GM19043 (cell line): ENCODE results near the gene SYPL2.
"Not testable (repeated sequence)": the region's sequence is repeated elsewhere in the genome, so short reads cannot be mapped to it uniquely, and the experiment has no call there.

ENCODE experiments used
- ATAC-seq: cut with Tn5 transposase; IDR thresholded peaks from one replicate; pipeline ENCODE4 v1.9.1; 2021; ENCODE audit warnings: low read depth; ENCODE audit not compliant: unreplicated experiment

The SYPL2 gene

GRCh38 chr1:109466452-109467300, at the start of gene SYPL2:
Gene SYPL2 (plus strand): TSS chr1:109466546. CDS start chr1:109466844, 298 bp downstream.
- ATAC-seq: no peak

DNA sequence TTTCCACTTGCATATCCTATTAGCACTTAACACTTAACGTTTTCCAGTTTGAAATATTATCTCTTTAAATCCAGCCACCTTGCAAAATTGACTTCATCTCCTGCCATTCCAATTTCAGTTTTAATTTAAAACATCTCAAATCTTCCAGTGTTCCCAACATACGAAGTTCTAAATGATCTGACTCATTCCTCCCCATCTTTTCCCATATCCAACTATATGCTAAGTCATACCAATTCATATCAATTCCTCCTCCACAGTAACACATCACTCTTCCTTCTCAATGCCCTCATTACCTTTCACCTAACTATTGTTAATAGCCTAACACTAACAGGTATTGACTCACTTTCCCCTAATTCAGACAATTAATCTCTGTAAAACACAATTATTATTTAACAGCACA, 42.8 kb upstream of the SYPL2 start:
- no peak for ATAC-seq

- peak; percentile 23 for ATAC-seq
Measured at GRCh38 chr1:109425391-109426280, 40.7 kb upstream of the SYPL2 start.

DNA sequence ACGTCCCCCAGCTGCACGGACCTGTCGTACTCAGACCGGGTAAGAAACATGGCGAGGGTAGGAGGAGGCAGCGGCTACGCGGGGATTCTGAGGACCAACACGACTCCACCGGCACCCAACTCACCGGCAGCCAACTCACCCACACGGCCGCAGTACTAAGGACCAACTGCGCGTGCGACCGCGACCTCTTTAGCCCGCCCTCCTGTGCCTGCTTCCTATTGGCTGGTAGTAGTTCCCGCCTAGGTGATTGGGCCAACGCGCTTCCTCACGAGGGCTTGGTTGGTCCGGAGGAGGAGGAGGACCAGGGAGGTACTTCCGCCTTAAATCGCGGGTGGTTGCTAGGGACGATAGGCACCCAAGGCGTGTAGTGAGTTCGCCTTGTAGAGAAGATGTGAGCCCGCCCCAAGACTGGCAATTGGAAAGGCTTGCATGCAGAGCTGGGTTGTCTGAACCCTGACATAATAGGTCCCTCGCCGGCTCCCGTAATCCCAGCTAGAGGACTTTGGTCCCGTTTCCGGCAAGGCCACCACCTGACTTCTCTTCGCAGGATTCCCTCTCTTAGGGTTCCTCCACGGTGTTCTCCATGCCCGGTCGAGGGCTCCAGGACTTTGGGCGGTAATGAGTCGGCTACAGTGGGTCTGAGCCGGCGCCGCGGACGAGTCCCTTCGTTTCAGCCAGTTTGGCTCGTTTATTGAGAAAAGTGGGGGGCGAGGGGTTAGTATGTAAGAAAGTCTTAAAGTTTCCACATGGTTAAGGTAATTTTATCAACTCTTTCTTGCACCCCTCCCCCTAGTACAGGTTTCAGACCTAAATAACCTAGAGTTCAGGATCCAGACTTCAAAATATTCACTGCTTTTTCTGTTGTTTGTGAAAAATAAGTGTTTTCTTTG, 39.8 kb upstream of the SYPL2 start, which contains the start of gene PSMA5:
Gene PSMA5, minus strand, starts transcription at position 168 of the 890 bp plus-strand sequence. Its CDS starts 118 bp downstream, at position 50.
- peak; percentile 98 for ATAC-seq

DNA sequence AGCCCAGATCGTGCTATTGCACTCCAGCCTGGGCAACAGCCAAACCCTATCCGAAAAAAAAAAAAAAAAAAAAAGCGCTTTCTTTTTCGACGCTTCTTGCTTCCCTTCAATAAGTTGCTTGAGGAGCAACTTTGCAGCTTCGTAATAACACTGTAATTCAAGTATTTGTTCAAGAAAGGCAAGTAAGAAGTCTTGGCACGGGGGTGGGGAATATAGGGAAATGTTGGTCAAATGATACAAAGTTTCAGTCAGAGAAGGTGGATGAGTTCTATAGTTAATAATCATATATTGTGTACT, 39.2 kb upstream of the SYPL2 start:
- ATAC-seq: no peak

DNA sequence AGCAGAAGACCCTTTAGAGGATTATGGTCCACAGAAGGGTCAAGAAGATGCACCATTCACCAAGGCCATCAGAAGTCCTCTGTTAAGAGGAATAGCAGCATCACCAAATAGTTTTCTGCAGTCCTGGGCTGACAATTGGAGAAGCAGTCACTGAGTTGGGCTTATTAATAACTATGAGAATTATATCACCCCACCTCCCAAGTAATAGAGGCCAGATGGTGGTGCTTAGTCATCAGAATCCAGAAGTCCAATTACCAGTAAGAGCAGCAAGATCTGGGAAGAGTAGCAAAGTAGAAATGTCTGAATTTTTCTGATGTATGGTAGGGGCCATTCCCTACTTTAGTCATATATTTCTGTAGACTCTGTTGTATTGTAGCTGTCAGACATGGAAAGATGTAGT, 34.0 kb upstream of the SYPL2 start:
- no peak for ATAC-seq

DNA sequence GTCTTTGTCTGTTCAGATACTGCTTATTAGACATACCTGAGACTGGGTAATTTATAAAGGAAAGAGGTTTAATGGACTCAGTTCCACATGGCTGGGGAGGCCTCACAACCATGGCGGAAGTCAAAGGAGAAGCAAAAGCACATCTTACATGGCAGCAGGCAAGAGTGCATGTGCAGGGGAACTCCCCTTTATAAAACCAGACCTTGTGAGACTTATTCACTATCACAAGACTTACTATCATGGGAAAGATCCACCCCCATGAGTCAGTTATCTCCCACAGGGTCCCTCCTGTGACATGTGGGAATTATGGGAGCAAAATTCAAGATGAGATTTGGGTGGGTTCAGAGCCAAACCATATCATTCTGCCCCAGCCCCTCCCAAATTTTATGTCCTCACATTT, 33.0 kb upstream of the SYPL2 start:
- no peak for ATAC-seq

DNA sequence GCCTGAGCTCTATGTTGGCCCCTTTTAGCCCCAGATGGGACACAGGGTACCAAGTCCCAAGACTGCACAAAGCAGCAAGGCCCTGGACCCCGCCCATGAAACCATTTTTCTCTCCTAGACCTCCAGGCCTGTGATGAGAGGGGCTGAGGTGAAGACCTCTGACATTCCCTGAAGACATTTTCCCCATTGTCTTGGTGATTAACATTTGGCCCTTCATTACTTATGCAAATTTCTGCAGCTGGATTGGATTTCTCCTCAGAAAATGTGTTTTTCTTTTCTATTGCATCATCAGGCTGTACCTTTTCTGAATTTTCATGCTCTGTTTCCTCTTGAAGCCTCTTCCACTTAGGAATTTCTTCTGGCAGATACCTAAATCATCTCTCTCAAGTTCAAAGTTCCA, 31.9 kb upstream of the SYPL2 start:
- no peak for ATAC-seq

- no peak for ATAC-seq
Measured at GRCh38 chr1:109438798-109439297, 27.5 kb upstream of the SYPL2 start.

GRCh38 chr1:109441069-109441468, 25.3 kb upstream of the SYPL2 start:
- no peak for ATAC-seq

GRCh38 chr1:109443476-109443875, 22.9 kb upstream of the SYPL2 start:
- ATAC-seq: no peak

GRCh38 chr1:109444346-109444745, 22.0 kb upstream of the SYPL2 start:
- no peak for ATAC-seq

GRCh38 chr1:109445949-109446695, 20.2 kb upstream of the SYPL2 start:
- ATAC-seq: not testable (repeated sequence)

GRCh38 chr1:109447524-109447923, 18.8 kb upstream of the SYPL2 start:
- ATAC-seq: no peak

DNA sequence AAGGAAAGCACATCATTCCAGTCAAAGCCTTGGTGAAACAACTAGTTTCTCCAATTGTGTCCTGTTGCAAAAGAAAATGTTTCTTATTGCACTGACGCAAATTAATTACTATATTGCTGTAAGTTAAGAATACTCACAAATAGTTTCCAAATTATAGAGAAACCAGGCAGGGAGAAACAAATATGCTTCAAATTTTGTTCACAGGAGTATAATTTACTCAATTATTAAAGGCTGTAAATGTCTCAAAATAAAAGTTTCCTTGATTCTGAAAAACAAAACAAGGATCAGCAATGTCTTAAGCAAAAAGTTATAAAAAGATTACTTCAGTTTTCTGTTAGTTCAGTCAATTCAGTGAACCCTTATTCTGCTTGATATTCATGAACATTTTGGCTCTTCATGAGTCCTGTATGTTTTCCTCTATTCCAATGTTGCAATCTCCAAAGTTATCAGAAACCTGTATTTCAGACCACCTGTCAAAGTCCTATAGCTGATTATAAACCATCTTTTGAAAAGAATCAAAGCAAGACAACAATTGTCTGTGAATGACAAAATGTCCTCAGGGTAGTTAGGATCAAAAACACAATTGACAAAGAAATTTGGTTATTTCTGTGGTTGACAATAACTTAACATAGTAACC, 11.7 kb upstream of the SYPL2 start:
- no peak for ATAC-seq

- ATAC-seq: no peak
Measured at GRCh38 chr1:109457819-109458218, 8.5 kb upstream of the SYPL2 start.

- ATAC-seq: no peak
Measured at GRCh38 chr1:109466125-109466451, 258 bp upstream of the SYPL2 start.

GRCh38 chr1:109467301-109467777, 993 bp downstream of the SYPL2 start:
- no peak for ATAC-seq

GRCh38 chr1:109468061-109468460, 1.7 kb downstream of the SYPL2 start:
- no peak for ATAC-seq
